ENCODE results near the gene ANXA2R.
A peak's percentile ranks its signal among the peaks of the same experiment; 100 is the strongest.

Gene ANXA2R

GRCh38 chr5:43019614-43020398 is 20.3 kb downstream of the ANXA2R start:
- ChIA-PET POLR2A (ENCODE audit: low non-redundant PET) (interaction anchor here (0.5 kb wide), 1 partner anchor 83 kb away, joined by 9 read pairs; no protein-coding TSS in a partner anchor), CTCF (interaction anchor here (0.6 to 1.9 kb wide), 6 partner anchors 10 to 121 kb away, joined by 3 to 9 read pairs (median 4); no protein-coding TSS in a partner anchor)
- TF ChIP-seq CTCF (conservative IDR thresholded peaks at IDR 0.05; ENCODE audit: low read depth): no peak
- H3K27ac ChIP-seq: no peak overlapping the region; the same call in 1 of the 2 replicates
- no peak for DNase-seq (ENCODE audit: low spot score)

DNA sequence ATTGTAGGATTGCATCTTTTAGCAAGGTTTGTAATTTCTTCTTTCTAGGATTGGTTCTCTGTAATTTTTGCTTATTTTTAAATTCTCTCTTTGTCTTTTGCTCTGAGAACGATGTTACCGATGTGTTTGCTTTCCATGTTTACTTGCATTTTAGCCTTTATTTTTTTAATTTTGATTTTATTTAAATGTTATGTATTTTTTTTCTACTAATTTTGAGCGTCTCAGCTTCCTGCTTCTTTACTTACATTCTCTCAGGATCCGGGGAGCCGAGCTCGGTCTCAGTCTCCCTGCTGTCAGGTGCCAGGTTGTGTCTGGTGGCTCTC is 20.9 kb downstream of the ANXA2R start:
- DNase-seq (ENCODE audit: low spot score): no peak
- no peak overlapping the region for H3K27ac ChIP-seq
- no peak for TF ChIP-seq CTCF (conservative IDR thresholded peaks at IDR 0.05; ENCODE audit: low read depth)
- POLR2A ChIA-PET (ENCODE audit: low non-redundant PET): interaction anchor here (0.5 kb wide), 1 partner anchor 84 kb away, joined by 9 read pairs; no protein-coding TSS in a partner anchor
- CTCF ChIA-PET: interaction anchor here (0.8 to 1.0 kb wide), 2 partner anchors 18 to 107 kb away, joined by 3 to 5 read pairs; no protein-coding TSS in a partner anchor

- ChIA-PET CTCF (interaction anchor here (1.4 kb wide), 1 partner anchor 10 kb away, joined by 4 read pairs; no protein-coding TSS in a partner anchor), POLR2A (ENCODE audit: low non-redundant PET) (interaction anchor here (0.6 kb wide), 1 partner anchor 14 kb away, joined by 7 read pairs; no protein-coding TSS in a partner anchor)
- peak overlapping the region; percentile 99 for H3K27ac ChIP-seq
- no peak for DNase-seq (ENCODE audit: low spot score)
- no peak for TF ChIP-seq CTCF (conservative IDR thresholded peaks at IDR 0.05; ENCODE audit: low read depth)
These were observed 22.7 kb downstream of the ANXA2R start for GRCh38 chr5:43017428-43017815.

GRCh38 chr5:43016217-43016779 is 23.8 kb downstream of the ANXA2R start:
- DNase-seq (ENCODE audit: low spot score): no peak
- no peak for TF ChIP-seq CTCF (conservative IDR thresholded peaks at IDR 0.05; ENCODE audit: low read depth)
- ChIA-PET CTCF (no interaction called here), POLR2A (ENCODE audit: low non-redundant PET) (no interaction called here)
- no peak overlapping the region for H3K27ac ChIP-seq

- H3K27ac ChIP-seq: no peak overlapping the region
- no peak for TF ChIP-seq CTCF (conservative IDR thresholded peaks at IDR 0.05; ENCODE audit: low read depth)
- ChIA-PET CTCF (no interaction called here), POLR2A (ENCODE audit: low non-redundant PET) (no interaction called here)
- no peak for DNase-seq (ENCODE audit: low spot score)
These were observed 25.6 kb downstream of the ANXA2R start for GRCh38 chr5:43014522-43014921.

GRCh38 chr5:43010935-43011315 is 29.2 kb downstream of the ANXA2R start:
- H3K27ac ChIP-seq: peak overlapping the region; percentile 98; the same call in 1 of the 2 replicates
- ChIA-PET POLR2A (ENCODE audit: low non-redundant PET) (no interaction called here), CTCF (interaction anchor here (0.8 kb wide), 1 partner anchor 50 kb away, joined by 3 read pairs; no protein-coding TSS in a partner anchor)

More at GRCh38 chr5:43010935-43011315, 29.2 kb downstream of the ANXA2R start:
- no peak for DNase-seq (ENCODE audit: low spot score)
- TF ChIP-seq CTCF (conservative IDR thresholded peaks at IDR 0.05; ENCODE audit: low read depth): no peak
